RCC 7860 (cell line): ENCODE results near the gene WSCD1.

ENCODE experiments used
- DNase-seq: peaks from one replicate; pipeline ENCODE4 v3.0.0-alpha.2; 2015; ENCODE audit warnings: low spot score
- FAIRE-seq: peaks from 2 replicates; lab custom pipeline; 2012; peaks lifted over from hg19 to GRCh38; lab: Jason Lieb, UNC

The WSCD1 gene

GRCh38 chr17:6057562-6057961 is 12.6 kb upstream of the WSCD1 start:
- FAIRE-seq, result no peak
- DNase-seq, result no peak

GRCh38 chr17:6059406-6059805 is 10.8 kb upstream of the WSCD1 start:
- DNase-seq, result no peak
- FAIRE-seq, result no peak

GRCh38 chr17:6061290-6061689 is 8.9 kb upstream of the WSCD1 start:
- FAIRE-seq (peak; percentile 72), DNase-seq (peak; percentile 81)

GRCh38 chr17:6064868-6065267 is 5.3 kb upstream of the WSCD1 start:
- DNase-seq, result no peak
- no peak for FAIRE-seq

GRCh38 chr17:6065351-6065750 is 4.8 kb upstream of the WSCD1 start:
- FAIRE-seq (no peak), DNase-seq (no peak)

- DNase-seq, result peak; percentile 83
These were observed 3.8 kb upstream of the WSCD1 start for GRCh38 chr17:6066183-6066948.

GRCh38 chr17:6067060-6067459 is 3.1 kb upstream of the WSCD1 start:
- DNase-seq, result peak; percentile 71
- FAIRE-seq, result no peak

More at GRCh38 chr17:6066183-6066948, 3.8 kb upstream of the WSCD1 start:
- FAIRE-seq, result peak; percentile 49

- FAIRE-seq (no peak), DNase-seq (no peak)
These were observed 292 bp downstream of the WSCD1 start for GRCh38 chr17:6070430-6070912.

GRCh38 chr17:6070913-6071511 is 833 bp downstream of the WSCD1 start:
- no peak for DNase-seq
- FAIRE-seq, result no peak

GRCh38 chr17:6071528-6072065 is 1.4 kb downstream of the WSCD1 start:
- no peak for FAIRE-seq
- DNase-seq, result no peak

- DNase-seq (peak; percentile 52), FAIRE-seq (peak; percentile 2)
These were observed 2.0 kb downstream of the WSCD1 start for GRCh38 chr17:6072157-6072556.

GRCh38 chr17:6072611-6073010 is 2.4 kb downstream of the WSCD1 start:
- no peak for DNase-seq
- no peak for FAIRE-seq

- DNase-seq (no peak), FAIRE-seq (no peak)
These were observed 3.4 kb downstream of the WSCD1 start for GRCh38 chr17:6073620-6074019.

GRCh38 chr17:6075050-6075449 is 4.9 kb downstream of the WSCD1 start:
- no peak for FAIRE-seq
- no peak for DNase-seq

- DNase-seq, result no peak
- no peak for FAIRE-seq
These were observed 5.7 kb downstream of the WSCD1 start for GRCh38 chr17:6075845-6076244.

- FAIRE-seq, result no peak
These were observed 7.6 kb downstream of the WSCD1 start for GRCh38 chr17:6077752-6078151.

GRCh38 chr17:6078458-6078871 is 8.3 kb downstream of the WSCD1 start:
- FAIRE-seq (no peak), DNase-seq (no peak)

More at GRCh38 chr17:6077752-6078151, 7.6 kb downstream of the WSCD1 start:
- no peak for DNase-seq

GRCh38 chr17:6079155-6079888 is 9.1 kb downstream of the WSCD1 start:
- FAIRE-seq, result no peak

GRCh38 chr17:6079960-6080359 is 9.8 kb downstream of the WSCD1 start:
- no peak for FAIRE-seq
- DNase-seq, result no peak

More at GRCh38 chr17:6079155-6079888, 9.1 kb downstream of the WSCD1 start:
- no peak for DNase-seq

- no peak for DNase-seq
- FAIRE-seq, result no peak
These were observed 10.7 kb downstream of the WSCD1 start for GRCh38 chr17:6080711-6081430.

GRCh38 chr17:6082335-6082734 is 12.2 kb downstream of the WSCD1 start:
- no peak for DNase-seq
- FAIRE-seq, result no peak
